SU-DHL-6 (cell line): ENCODE results near the gene TBATA.

ENCODE experiments used
- H2AFZ ChIP-seq: fragments of 200-600 bp; sonication (generic); 2 replicates; pipeline ENCODE4 v1.6.1; 2014; ENCODE audit warnings: low read depth, mild to moderate bottlenecking, moderate library complexity, mixed read lengths, antibody characterized with exemption, low read length; ENCODE audit not compliant: severe bottlenecking
- H3F3A ChIP-seq: fragments of 200-600 bp; shearing (Covaris generic); 2 replicates; pipeline ENCODE4 v1.6.0; 2016; ENCODE audit warnings: antibody characterized with exemption, mild to moderate bottlenecking; ENCODE audit not compliant: insufficient read depth
- H3K27ac ChIP-seq: fragments of 200-600 bp; sonication (generic); 2 replicates; pipeline ENCODE4 v1.5.1; 2016; ENCODE audit warnings: low read depth, mild to moderate bottlenecking, low read length, moderate library complexity, mixed read lengths
- H3K27me3 ChIP-seq: fragments of 200-600 bp; sonication (generic), shearing (Covaris generic); 2 replicates; pipeline ENCODE4 v1.6.0; 2014; ENCODE audit warnings: mild to moderate bottlenecking, low read length
- H3K36me3 ChIP-seq: fragments of 200-600 bp; sonication (generic); 2 replicates; pipeline ENCODE4 v1.6.1; 2014; ENCODE audit warnings: mild to moderate bottlenecking, low read length, mixed read lengths
- H3K4me2 ChIP-seq: fragments of 300-600, 200-600 bp; shearing (Covaris generic), sonication (generic); 2 replicates; pipeline ENCODE4 v1.6.0; 2014; ENCODE audit warnings: low read length, low read depth, mild to moderate bottlenecking; ENCODE audit not compliant: poor library complexity, severe bottlenecking
- H3K4me3 ChIP-seq: fragments of 200-600 bp; sonication (generic); 2 replicates; pipeline ENCODE4 v1.5.1; 2014; ENCODE audit warnings: antibody characterized with exemption, low read length, mild to moderate bottlenecking, mixed read lengths; ENCODE audit not compliant: insufficient read depth, poor library complexity, severe bottlenecking
- H3K79me2 ChIP-seq: fragments of 200-600 bp; sonication (generic); 2 replicates; pipeline ENCODE4 v1.6.1; 2014; ENCODE audit warnings: mild to moderate bottlenecking, low read length, moderate library complexity; ENCODE audit not compliant: insufficient read depth
- H3K9ac ChIP-seq: fragments of 200-600 bp; sonication (generic); 2 replicates; pipeline ENCODE4 v1.7.0; 2014; ENCODE audit warnings: mild to moderate bottlenecking, low read length
- H3K9me2 ChIP-seq: fragments of 200-600 bp; sonication (generic); replicated peaks from 2 replicates; pipeline ENCODE4 v1.6.1; 2014; ENCODE audit warnings: low read length; ENCODE audit not compliant: insufficient read depth
- H3K9me3 ChIP-seq: fragments of 200-600 bp; sonication (generic); 2 replicates; pipeline ENCODE4 v1.6.1; 2014; ENCODE audit warnings: low read length, mixed read lengths; ENCODE audit not compliant: insufficient read depth
- H4K20me1 ChIP-seq: fragments of 200-600 bp; sonication (generic); 2 replicates; pipeline ENCODE4 v1.6.1; 2014; ENCODE audit warnings: low read depth, mild to moderate bottlenecking, antibody characterized with exemption, low read length, moderate library complexity, mixed read lengths
- EZH2phosphoT487 ChIP-seq: fragments of 200-600 bp; sonication (generic), shearing (Covaris generic); conservative IDR thresholded peaks from 2 replicates; pipeline ENCODE4 v1.6.1; 2018; ENCODE audit warnings: mild to moderate bottlenecking, antibody characterized with exemption, low read length, moderate library complexity, mixed read lengths
- TF ChIP-seq, protein P1 (sequence below): fragments of 200-600 bp; sonication (generic); IDR thresholded peaks from one replicate; pipeline ENCODE4 v1.5.1; 2017; ENCODE audit warnings: antibody characterized with exemption, mild to moderate bottlenecking, low read length, moderate library complexity; ENCODE audit not compliant: insufficient read depth, poor library complexity, severe bottlenecking

The TBATA gene

GRCh38 chr10:70753026-70753663, 32.0 kb downstream of the TBATA start:
- H3F3A ChIP-seq, result no peaks in the 10 kb centered on the region
- no peak overlapping the region for H3K4me3 ChIP-seq
- no peak overlapping the region for H3K4me2 ChIP-seq
- TF ChIP-seq, protein P1, sequence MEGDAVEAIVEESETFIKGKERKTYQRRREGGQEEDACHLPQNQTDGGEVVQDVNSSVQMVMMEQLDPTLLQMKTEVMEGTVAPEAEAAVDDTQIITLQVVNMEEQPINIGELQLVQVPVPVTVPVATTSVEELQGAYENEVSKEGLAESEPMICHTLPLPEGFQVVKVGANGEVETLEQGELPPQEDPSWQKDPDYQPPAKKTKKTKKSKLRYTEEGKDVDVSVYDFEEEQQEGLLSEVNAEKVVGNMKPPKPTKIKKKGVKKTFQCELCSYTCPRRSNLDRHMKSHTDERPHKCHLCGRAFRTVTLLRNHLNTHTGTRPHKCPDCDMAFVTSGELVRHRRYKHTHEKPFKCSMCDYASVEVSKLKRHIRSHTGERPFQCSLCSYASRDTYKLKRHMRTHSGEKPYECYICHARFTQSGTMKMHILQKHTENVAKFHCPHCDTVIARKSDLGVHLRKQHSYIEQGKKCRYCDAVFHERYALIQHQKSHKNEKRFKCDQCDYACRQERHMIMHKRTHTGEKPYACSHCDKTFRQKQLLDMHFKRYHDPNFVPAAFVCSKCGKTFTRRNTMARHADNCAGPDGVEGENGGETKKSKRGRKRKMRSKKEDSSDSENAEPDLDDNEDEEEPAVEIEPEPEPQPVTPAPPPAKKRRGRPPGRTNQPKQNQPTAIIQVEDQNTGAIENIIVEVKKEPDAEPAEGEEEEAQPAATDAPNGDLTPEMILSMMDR, result no peak
- no peak for TF ChIP-seq EZH2phosphoT487
- no peaks in the 10 kb centered on the region for H3K36me3 ChIP-seq
- H3K79me2 ChIP-seq, result no peaks in the 10 kb centered on the region
- H3K27me3 ChIP-seq, result no peaks in the 10 kb centered on the region
- H3K27ac ChIP-seq, result no peak overlapping the region
- H3K9me3 ChIP-seq, result no peaks in the 10 kb centered on the region
- no peaks in the 10 kb centered on the region for H4K20me1 ChIP-seq
- H3K9ac ChIP-seq, result no peak overlapping the region
- H2AFZ ChIP-seq, result no peak overlapping the region
- no peaks in the 10 kb centered on the region for H3K9me2 ChIP-seq

DNA sequence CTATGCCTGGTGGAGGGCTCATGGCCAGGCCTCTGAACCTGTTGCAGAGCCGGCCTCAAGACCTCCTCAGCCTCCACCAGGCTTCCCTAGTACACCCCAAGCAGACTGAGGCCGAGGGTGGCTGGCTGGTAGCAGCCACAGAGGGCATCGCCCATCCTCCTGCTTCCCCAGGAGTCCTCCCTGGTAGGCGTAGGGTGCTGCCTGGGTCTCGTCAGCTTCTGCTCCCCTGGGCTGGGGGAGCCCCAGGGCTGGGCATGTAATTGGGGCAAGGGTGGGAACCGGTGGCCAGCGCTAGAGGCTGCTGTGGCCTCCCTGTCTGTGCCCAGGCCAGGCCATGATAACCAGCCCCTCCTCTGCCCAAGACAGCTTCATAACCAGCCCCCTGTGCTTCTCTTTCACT, 32.6 kb downstream of the TBATA start:
- H3K9me3 ChIP-seq, result no peaks in the 10 kb centered on the region
- no peaks in the 10 kb centered on the region for H3K36me3 ChIP-seq
- H3K4me2 ChIP-seq, result no peak overlapping the region
- H3F3A ChIP-seq, result no peaks in the 10 kb centered on the region
- H4K20me1 ChIP-seq, result no peaks in the 10 kb centered on the region
- no peaks in the 10 kb centered on the region for H3K9me2 ChIP-seq
- no peak overlapping the region for H3K27ac ChIP-seq
- TF ChIP-seq, protein P1, result no peak
- TF ChIP-seq EZH2phosphoT487, result no peak
- H2AFZ ChIP-seq, result no peak overlapping the region
- no peak overlapping the region for H3K9ac ChIP-seq
- H3K27me3 ChIP-seq, result no peaks in the 10 kb centered on the region
- H3K79me2 ChIP-seq, result no peaks in the 10 kb centered on the region
- H3K4me3 ChIP-seq, result no peak overlapping the region

DNA sequence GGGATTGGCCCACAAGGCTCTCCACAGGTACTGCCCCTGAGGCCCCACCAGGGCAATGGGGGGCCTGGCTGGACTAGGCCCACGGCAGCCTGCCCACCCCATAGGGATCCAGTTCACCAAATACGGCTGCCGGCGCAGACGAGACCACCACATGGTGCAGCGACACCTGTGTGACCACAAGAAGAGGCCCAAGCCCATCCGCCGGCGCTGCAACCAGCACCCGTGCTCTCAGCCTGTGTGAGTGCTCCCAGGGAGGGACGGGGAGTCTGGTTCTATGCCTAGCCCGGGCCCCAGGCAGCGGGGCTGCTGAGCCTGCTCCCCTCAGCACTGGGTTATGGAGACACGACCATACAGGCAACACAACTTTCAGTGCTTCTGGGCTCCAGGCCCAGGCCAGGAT, 33.2 kb downstream of the TBATA start:
- H3K27ac ChIP-seq, result no peak overlapping the region
- H3K36me3 ChIP-seq, result no peaks in the 10 kb centered on the region
- H3K4me2 ChIP-seq, result no peak overlapping the region
- no peaks in the 10 kb centered on the region for H3K9me2 ChIP-seq
- H2AFZ ChIP-seq, result no peak overlapping the region
- H3K4me3 ChIP-seq, result no peak overlapping the region
- H3K9me3 ChIP-seq, result no peaks in the 10 kb centered on the region
- no peaks in the 10 kb centered on the region for H3K27me3 ChIP-seq
- no peaks in the 10 kb centered on the region for H3K79me2 ChIP-seq
- no peak overlapping the region for H3K9ac ChIP-seq
- no peaks in the 10 kb centered on the region for H3F3A ChIP-seq
- no peak for TF ChIP-seq EZH2phosphoT487
- TF ChIP-seq, protein P1, result no peak
- no peaks in the 10 kb centered on the region for H4K20me1 ChIP-seq
